GM23338 (cell line): ENCODE data around the gene UBE2D1. TPM values are rescaled to one million over a fixed set of nuclear protein-coding genes. Genes with fewer than 3 reads are reported as not detected.

Experiments
- ATAC-seq: fragments of 200-7000 bp; cut with Tn5 transposase; 3 replicates; pipeline ENCODE4 v1.9.1; 2020
- DNase-seq: peaks from one replicate; pipeline ENCODE4 v3.0.0-alpha.2; 2015; ENCODE audit warnings: low spot score
- H2AFZ ChIP-seq: fragments of 200-600 bp; sonication (generic); 2 replicates; pipeline ENCODE4 v1.8.0; 2016; ENCODE audit warnings: antibody characterized with exemption, mild to moderate bottlenecking, moderate library complexity
- H3F3A ChIP-seq: fragments of 200-600 bp; sonication (generic); replicated peaks from 2 replicates; pipeline ENCODE4 v1.8.0; 2017; ENCODE audit warnings: antibody characterized with exemption, mixed run types, low read depth
- H3K27ac ChIP-seq: fragments of 200-600 bp; sonication (generic); 2 replicates; pipeline ENCODE4 v1.6.1; 2016; ENCODE audit warnings: low read depth
- H3K27me3 ChIP-seq: fragments of 200-600 bp; sonication (generic); 2 replicates; pipeline ENCODE4 v1.8.0; 2016; ENCODE audit warnings: mild to moderate bottlenecking, mixed run types, moderate library complexity; ENCODE audit not compliant: insufficient read depth
- H3K36me3 ChIP-seq: fragments of 200-600 bp; sonication (generic); 2 replicates; pipeline ENCODE4 v1.8.0; 2016; ENCODE audit warnings: mild to moderate bottlenecking; ENCODE audit not compliant: insufficient read depth
- H3K4me1 ChIP-seq: fragments of 200-600 bp; sonication (generic); 2 replicates; pipeline ENCODE4 v1.8.0; 2016; ENCODE audit warnings: mild to moderate bottlenecking, moderate library complexity; ENCODE audit not compliant: insufficient read depth
- H3K4me2 ChIP-seq: fragments of 200-600 bp; sonication (generic); 2 replicates; pipeline ENCODE4 v1.7.1; 2017; ENCODE audit warnings: mixed run types
- H3K4me3 ChIP-seq: fragments of 200-600 bp; sonication (generic); 2 replicates; pipeline ENCODE4 v1.6.1; 2016; ENCODE audit warnings: mixed run types
- H3K79me2 ChIP-seq: fragments of 200-600 bp; sonication (generic); replicated peaks from 2 replicates; pipeline ENCODE4 v1.8.0; 2017; ENCODE audit warnings: mild to moderate bottlenecking; ENCODE audit not compliant: insufficient read depth
- H3K9me2 ChIP-seq: fragments of 200-600 bp; sonication (generic); 2 replicates; pipeline ENCODE4 v1.8.0; 2017; ENCODE audit not compliant: insufficient read depth
- H4K20me1 ChIP-seq: fragments of 200-600 bp; sonication (generic); replicated peaks from 2 replicates; pipeline ENCODE4 v1.8.0; 2017; ENCODE audit warnings: mild to moderate bottlenecking; ENCODE audit not compliant: insufficient read depth
- H3K27ac Mint-ChIP-seq: 2 replicates; pipeline ENCODE4 v1.8.0; 2020; ENCODE audit warnings: inconsistent platforms, mild to moderate bottlenecking, moderate library complexity, mixed read lengths
- H3K27me3 Mint-ChIP-seq: 3 replicates; pipeline ENCODE4 v1.8.0; 2022; ENCODE audit warnings: low read depth, mild to moderate bottlenecking, moderate library complexity, mixed read lengths, inconsistent platforms; ENCODE audit not compliant: insufficient read depth, poor library complexity
- H3K36me3 Mint-ChIP-seq: 3 replicates; pipeline ENCODE4 v1.8.0; 2021; ENCODE audit warnings: low read depth, mild to moderate bottlenecking, inconsistent platforms, moderate library complexity, mixed read lengths
- H3K4me1 Mint-ChIP-seq: 3 replicates; pipeline ENCODE4 v1.8.0; 2020; ENCODE audit warnings: mild to moderate bottlenecking, inconsistent platforms, mixed read lengths
- H3K4me3 Mint-ChIP-seq: 3 replicates; pipeline ENCODE4 v1.8.0; 2021; ENCODE audit warnings: moderate library complexity, mild to moderate bottlenecking, inconsistent platforms, mixed read lengths
- H3K9me3 Mint-ChIP-seq: 3 replicates; pipeline ENCODE4 v1.8.0; 2020; ENCODE audit warnings: moderate library complexity, mild to moderate bottlenecking, inconsistent platforms, mixed read lengths
- ZNF331 ChIP-seq: fragments of 250-450 bp; sonication (Bioruptor Pico); IDR thresholded peaks from 2 replicates; pipeline ENCODE4 v1.5.0; 2020; ENCODE audit warnings: low read depth, mild to moderate bottlenecking, moderate library complexity
- polyA plus RNA-seq: library from polyadenylated mRNA; unstranded; fragments of >200 nt; fragmentation: Nextera tagmentation; extraction: Ambion mirVana; gene quantifications from 2 replicates; pipeline ENCODE4 v1.2.1, GENCODE V29; 2016
- total RNA-seq: library from RNA; depleted of rRNA; stranded (reverse); fragments of >200 nt; shearing (Covaris generic); gene quantifications from 2 replicates; pipeline ENCODE4 v1.2.3, GENCODE V29; 2014
- TF ChIP-seq, protein P1 (sequence below), 2 experiments: fragments of 200-600 bp in 1 of 2; sonication (generic) in 1 of 2; conservative IDR thresholded peaks; 2 replicates each; pipeline versions ENCODE4 v1.5.1 to v1.6.1; 2016 to 2017; ENCODE audit warnings: antibody characterized with exemption in 2 of 2, low read depth in 2 of 2, mild to moderate bottlenecking in 2 of 2, moderate library complexity in 1 of 2
- TF ChIP-seq, protein P2 (sequence below): fragments of 250-450 bp; sonication (Bioruptor Pico); IDR thresholded peaks from 2 replicates; pipeline ENCODE4 v1.5.0; 2020; ENCODE audit warnings: mild to moderate bottlenecking, moderate library complexity

UBE2D1 gene
- total and polyA plus RNA-seq, 2 experiments from 2014 or later: 39.5 to 64.9 TPM

DNA sequence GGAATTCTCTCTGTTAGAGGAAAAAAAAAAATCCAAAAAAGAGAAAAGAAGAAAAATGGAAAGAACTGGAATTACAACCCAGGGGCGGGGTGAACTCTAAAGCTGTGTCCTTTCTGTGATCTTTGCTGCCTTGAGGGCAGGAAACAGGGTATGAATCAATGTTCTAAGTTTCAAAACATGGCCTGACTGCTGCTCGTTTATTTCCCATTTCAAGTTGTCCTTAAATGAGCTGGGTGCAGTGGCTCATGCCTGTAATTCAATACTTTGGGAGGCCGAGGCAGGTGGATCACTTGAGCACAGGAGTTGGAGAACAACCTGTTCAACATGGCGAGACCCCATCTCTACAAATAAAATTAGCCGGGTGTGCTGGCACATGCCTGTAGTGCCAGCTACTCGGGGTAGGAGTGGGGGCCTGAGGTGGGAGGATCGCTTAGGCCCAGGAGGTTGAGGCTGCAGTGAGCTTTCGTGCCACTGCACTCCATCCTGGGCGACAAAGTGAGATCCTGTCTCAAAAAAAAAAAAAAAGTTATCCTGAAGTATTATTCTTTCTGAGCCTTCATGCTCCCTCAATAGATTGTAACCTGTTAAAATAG lies 25.7 kb downstream of the UBE2D1 start (continued):
- TF ChIP-seq, protein P1, sequence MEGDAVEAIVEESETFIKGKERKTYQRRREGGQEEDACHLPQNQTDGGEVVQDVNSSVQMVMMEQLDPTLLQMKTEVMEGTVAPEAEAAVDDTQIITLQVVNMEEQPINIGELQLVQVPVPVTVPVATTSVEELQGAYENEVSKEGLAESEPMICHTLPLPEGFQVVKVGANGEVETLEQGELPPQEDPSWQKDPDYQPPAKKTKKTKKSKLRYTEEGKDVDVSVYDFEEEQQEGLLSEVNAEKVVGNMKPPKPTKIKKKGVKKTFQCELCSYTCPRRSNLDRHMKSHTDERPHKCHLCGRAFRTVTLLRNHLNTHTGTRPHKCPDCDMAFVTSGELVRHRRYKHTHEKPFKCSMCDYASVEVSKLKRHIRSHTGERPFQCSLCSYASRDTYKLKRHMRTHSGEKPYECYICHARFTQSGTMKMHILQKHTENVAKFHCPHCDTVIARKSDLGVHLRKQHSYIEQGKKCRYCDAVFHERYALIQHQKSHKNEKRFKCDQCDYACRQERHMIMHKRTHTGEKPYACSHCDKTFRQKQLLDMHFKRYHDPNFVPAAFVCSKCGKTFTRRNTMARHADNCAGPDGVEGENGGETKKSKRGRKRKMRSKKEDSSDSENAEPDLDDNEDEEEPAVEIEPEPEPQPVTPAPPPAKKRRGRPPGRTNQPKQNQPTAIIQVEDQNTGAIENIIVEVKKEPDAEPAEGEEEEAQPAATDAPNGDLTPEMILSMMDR (conservative IDR thresholded peaks at IDR 0.05; ENCODE audit: low read depth in 2 of 2): no peak
- TF ChIP-seq, protein P2, sequence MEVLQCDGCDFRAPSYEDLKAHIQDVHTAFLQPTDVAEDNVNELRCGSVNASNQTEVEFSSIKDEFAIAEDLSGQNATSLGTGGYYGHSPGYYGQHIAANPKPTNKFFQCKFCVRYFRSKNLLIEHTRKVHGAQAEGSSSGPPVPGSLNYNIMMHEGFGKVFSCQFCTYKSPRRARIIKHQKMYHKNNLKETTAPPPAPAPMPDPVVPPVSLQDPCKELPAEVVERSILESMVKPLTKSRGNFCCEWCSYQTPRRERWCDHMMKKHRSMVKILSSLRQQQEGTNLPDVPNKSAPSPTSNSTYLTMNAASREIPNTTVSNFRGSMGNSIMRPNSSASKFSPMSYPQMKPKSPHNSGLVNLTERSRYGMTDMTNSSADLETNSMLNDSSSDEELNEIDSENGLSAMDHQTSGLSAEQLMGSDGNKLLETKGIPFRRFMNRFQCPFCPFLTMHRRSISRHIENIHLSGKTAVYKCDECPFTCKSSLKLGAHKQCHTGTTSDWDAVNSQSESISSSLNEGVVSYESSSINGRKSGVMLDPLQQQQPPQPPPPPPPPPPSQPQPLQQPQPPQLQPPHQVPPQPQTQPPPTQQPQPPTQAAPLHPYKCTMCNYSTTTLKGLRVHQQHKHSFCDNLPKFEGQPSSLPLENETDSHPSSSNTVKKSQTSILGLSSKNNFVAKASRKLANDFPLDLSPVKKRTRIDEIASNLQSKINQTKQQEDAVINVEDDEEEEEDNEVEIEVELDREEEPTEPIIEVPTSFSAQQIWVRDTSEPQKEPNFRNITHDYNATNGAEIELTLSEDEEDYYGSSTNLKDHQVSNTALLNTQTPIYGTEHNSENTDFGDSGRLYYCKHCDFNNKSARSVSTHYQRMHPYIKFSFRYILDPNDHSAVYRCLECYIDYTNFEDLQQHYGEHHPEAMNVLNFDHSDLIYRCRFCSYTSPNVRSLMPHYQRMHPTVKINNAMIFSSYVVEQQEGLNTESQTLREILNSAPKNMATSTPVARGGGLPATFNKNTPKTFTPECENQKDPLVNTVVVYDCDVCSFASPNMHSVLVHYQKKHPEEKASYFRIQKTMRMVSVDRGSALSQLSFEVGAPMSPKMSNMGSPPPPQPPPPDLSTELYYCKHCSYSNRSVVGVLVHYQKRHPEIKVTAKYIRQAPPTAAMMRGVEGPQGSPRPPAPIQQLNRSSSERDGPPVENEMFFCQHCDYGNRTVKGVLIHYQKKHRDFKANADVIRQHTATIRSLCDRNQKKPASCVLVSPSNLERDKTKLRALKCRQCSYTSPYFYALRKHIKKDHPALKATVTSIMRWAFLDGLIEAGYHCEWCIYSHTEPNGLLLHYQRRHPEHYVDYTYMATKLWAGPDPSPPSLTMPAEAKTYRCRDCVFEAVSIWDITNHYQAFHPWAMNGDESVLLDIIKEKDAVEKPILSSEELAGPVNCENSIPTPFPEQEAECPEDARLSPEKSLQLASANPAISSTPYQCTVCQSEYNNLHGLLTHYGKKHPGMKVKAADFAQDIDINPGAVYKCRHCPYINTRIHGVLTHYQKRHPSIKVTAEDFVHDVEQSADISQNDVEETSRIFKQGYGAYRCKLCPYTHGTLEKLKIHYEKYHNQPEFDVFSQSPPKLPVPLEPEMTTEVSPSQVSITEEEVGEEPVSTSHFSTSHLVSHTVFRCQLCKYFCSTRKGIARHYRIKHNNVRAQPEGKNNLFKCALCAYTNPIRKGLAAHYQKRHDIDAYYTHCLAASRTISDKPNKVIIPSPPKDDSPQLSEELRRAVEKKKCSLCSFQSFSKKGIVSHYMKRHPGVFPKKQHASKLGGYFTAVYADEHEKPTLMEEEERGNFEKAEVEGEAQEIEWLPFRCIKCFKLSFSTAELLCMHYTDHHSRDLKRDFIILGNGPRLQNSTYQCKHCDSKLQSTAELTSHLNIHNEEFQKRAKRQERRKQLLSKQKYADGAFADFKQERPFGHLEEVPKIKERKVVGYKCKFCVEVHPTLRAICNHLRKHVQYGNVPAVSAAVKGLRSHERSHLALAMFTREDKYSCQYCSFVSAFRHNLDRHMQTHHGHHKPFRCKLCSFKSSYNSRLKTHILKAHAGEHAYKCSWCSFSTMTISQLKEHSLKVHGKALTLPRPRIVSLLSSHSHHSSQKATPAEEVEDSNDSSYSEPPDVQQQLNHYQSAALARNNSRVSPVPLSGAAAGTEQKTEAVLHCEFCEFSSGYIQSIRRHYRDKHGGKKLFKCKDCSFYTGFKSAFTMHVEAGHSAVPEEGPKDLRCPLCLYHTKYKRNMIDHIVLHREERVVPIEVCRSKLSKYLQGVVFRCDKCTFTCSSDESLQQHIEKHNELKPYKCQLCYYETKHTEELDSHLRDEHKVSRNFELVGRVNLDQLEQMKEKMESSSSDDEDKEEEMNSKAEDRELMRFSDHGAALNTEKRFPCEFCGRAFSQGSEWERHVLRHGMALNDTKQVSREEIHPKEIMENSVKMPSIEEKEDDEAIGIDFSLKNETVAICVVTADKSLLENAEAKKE: no peak

DNA sequence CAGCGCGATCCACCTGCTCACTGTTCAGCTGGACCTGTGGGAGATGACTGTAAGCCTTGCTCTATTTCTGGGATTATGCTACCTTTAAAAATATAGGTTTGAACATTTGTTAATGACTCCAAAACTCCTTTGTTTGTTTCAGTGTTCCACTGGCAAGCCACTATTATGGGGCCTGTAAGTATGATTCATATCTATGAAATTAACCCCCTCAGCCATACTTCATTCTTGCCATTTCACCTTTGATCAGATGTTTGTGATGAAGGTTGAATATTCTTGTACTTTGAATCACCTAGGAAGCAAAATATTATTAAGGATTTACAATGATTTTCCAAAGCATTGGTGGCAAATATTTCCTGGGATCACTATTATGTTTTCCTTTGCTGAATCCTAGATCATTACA lies 26.5 kb downstream of the UBE2D1 start:
- ATAC-seq (no peak), DNase-seq (no peak)
- Mint-ChIP-seq H3K27me3 (peaks cover 3% of the 10 kb centered on the region), H3K27ac (no peak overlapping the region), H3K9me3 (no peaks in the 10 kb centered on the region), H3K4me3 (no peak overlapping the region), H3K36me3 (peaks cover 3% of the 10 kb centered on the region; the same call in 2 of the 3 replicates), H3K4me1 (peaks cover 12% of the 10 kb centered on the region; the same call in 2 of the 3 replicates)
- Histone ChIP-seq H3K4me2 (no peak overlapping the region), H3K27ac (no peak overlapping the region), H3K4me1 (peaks cover 4% of the 10 kb centered on the region; the same call in 1 of the 2 replicates), H3K36me3 (no peaks in the 10 kb centered on the region), H3F3A (no peaks in the 10 kb centered on the region), H3K79me2 (peaks cover 28% of the 10 kb centered on the region), H3K9me2 (no peaks in the 10 kb centered on the region), H3K4me3 (no peak overlapping the region), H3K27me3 (no peaks in the 10 kb centered on the region), H4K20me1 (peaks cover 4% of the 10 kb centered on the region; the same call in 1 of the 2 replicates), H2AFZ (no peak overlapping the region)
- no peak for TF ChIP-seq ZNF331
- TF ChIP-seq, protein P2: no peak
